ENCODE data around the gene SEC22A.
A peak's percentile ranks its signal among the peaks of the same experiment; 100 is the strongest.

Gene SEC22A, protein sequence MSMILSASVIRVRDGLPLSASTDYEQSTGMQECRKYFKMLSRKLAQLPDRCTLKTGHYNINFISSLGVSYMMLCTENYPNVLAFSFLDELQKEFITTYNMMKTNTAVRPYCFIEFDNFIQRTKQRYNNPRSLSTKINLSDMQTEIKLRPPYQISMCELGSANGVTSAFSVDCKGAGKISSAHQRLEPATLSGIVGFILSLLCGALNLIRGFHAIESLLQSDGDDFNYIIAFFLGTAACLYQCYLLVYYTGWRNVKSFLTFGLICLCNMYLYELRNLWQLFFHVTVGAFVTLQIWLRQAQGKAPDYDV

DNA sequence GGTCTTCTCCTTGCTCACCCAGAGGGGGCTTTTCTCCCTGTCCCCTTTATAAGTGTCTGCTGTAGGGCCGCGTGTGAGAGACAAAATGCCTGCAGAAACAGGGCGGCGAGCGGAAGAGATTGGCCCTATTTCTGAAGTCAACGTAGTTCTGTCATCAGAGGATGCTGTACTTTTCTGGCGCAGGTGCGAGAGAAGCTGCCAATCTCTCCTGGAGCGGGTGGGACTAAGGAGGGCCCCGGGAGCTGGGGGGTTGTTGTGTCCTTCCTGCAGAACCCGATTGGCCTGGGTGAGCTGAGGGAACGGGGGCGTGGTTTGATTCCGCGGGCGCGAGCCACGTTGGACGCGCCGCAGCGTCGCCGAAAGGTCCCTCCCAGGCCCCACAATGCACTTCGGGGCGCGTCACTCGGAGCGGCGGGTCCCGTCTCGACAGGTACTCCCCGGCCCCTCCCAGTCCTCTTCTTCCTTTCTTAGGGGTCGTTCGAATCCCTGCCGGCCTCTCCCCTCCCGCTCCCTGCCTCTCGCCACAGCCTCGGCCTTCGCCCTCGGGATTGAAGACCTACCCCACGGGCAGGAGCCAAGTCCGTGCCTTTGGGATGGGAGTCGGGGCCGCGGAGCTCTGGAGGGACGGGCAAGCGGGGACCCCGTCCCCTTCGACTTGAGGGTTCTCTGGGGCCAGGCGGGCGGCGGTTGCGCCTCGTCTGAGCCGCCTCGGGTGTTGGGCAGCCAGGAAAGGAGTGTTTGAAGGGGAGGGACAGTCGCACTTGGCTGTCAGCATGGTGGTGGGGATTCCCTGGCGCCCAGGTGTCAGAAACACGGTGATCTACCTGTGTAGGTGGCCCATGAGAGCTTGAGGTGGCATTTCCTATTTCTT lies at the start of gene SEC22A:
Gene SEC22A, plus strand, starts transcription at position 387 of the 871 bp plus-strand sequence. CDS start 7,275 bp downstream, outside the sequence.
- peak; percentile 96 for DNase-seq

DNA sequence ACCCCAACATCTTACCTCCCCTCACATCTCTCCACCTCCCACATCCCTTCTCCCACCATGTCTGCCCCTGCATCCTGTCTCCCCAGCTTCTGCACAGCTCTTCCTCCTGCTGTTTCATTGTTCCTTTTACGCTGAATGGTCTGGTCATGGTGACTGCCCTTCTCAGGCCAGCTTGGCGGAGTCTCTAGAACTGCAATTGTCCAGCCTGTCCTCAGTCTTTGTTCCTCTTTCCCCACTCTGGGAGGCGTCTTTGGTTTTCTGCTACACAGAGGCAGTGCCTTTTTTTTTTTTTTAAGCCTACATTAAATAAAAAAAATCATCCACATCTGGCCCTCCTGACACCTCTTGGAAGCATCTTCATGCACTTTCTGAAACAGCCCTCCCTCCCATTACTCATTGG lies 49.1 kb upstream of the SEC22A start:
- DNase-seq: no peak

DNA sequence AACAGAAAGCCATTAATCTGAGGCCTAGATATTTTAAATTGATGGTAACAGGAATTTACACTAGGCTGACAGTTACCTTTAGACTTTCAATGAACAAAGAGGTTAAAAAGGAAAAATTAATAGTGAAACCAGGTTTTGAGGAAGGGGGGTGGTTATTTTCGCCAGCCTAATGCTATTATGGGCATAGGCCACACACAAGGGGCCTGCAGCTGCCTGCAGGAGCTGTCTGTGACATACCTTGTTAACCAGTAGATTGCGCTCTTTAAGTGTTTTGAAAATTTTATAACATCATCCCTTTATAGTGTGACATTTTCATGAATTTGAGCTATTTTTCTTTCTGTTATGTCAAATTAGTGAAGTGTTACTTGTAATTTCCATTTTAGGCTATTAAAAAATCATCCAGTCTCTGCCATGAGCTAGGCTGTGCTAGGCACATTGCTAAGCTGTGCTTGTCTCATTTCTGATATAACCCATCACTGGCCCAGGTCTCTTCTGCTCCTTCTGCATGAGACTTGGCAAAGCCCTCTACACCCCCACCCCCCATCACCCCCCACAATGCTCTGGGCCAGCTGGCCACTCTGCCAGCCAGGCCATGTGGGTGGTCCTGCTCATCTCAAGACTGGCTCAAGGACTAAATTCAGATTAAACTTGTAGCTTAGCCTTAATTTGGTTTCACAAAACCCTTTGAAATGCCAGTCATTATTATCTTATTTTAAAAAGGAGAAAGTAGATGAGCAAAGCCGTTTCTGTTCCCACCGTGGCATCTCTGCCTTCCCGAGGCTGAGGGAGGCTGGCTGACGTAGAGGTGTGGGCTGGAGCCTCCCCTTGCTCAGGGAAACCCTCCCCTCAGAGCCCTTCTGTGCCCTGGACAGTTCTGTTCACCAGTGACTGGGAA lies 48.4 kb upstream of the SEC22A start:
- DNase-seq: no peak

DNA sequence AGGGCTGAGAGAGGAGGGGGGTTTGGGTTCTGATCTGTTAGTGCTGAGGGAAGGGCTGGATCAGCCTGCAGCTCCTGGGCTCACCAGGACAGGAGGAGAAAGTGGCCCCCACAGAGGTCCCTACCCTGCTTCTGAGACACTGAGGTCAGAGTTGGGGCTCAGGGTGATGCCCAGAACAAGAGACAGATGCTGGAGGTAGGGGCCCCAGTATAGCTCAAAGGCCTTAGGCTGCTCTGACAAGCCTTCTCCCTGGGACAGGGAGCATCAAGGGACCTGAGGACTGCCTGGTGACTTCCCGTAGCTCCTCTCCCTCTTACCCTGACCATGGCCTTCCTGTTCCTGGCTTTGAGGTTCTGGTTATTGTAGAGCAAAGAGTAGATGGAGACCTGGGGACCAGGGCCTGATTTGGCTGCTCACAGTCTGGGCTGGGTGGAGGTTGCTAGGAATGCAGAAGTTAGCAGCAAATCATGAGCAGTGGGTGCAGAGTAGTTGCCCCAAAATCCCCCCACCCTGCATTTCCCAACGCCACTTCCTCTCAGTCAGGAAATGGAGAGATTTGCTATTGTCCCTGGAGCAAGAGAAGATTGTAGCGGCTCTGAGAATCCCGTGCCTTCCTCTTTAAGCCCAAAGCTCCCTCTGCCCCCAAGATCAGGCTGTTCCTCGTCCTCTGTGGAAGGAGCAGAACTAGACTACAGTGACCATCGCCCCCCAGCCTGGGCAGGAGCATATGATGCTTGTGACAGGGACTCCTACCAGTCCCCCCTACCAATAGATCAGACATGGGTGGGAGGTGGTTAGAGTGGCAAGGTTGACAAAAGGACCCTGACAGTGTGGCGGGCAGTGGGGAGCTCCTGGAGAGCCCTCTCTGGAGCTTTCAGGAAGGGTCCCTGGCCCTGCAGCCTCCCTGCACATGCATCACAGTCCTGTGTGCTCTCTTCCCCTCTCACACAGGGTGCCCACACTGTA lies 47.4 kb upstream of the SEC22A start:
- DNase-seq: no peak

DNA sequence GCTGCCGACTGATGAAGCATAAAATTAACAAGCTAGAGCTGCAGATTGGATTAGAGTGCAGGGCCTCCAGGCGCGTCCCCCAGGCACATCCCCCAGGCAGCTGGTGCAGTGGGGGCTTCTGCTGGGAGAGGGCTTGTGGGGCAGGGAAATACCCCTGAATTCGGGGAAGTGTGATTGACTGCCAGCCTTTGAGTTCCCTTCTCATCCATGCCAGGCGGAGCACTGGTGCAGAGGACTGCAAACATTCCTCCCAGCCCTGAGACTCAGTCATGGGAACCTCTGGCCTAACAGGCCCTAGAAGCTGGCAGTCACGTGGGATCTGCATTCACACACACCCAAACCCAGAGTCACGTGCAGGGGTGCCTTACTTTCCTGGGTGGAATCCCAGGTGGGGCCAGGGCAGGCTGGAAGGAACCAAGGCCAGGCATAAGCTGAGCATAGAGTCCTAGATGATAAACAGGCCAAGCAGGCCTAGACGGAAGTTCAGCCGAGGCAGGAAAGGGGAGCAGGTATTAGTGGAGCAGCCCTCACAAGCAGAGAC lies 46.2 kb upstream of the SEC22A start:
- DNase-seq: no peak

DNA sequence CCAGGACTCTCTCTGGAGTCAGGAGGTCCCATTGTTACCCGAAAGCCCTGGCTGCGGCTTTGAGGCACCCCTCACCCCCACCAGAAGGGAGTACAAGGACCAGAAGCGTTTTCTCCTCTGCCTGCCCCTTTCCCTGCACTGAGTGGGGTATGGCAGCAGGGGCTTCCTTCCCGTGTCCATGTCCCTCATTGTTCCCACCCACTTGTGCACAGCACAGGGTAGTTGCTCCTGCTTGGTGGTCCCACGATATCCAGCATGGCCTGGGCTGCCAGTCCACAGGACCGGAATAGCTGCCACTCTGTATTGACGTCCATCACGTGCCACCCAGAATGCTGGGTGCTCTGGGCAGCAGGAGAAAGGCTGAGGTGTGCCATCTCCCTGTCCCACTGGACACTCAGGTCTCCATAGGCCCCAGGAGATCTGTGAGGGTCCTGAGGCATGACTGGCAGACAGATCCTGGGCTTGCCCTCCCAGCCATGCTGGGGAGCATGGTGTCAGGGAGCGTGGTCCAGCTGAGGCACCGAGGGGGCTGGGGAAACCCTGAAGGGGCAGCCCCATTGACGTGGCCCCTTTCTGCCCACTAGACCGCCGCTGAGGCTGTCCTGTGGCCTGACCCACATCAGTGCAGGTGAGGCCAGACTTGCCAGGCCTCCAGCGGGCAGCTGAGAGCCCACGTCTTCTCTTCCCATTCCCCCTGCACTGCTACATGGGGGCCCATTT lies 45.3 kb upstream of the SEC22A start:
- DNase-seq: no peak

DNA sequence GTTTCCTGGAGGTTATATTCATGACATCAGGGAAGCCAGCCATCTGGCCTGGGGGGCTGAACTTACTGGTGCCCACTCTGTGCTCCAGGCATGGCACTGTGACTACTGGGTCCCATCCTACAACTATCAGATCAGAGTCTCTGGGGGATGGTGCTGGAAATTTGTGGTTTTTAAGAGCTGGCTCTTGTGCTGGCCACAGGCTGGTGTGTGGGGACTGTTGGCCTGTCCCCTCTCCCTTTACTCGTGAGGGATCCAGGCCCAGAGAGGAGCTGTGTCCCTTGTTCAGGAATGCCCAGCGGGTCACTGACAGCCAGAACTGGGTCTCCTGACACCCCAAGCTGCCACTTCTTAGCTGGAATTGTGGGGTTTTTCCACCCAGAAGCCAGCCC lies 44.5 kb upstream of the SEC22A start:
- DNase-seq: no peak

DNA sequence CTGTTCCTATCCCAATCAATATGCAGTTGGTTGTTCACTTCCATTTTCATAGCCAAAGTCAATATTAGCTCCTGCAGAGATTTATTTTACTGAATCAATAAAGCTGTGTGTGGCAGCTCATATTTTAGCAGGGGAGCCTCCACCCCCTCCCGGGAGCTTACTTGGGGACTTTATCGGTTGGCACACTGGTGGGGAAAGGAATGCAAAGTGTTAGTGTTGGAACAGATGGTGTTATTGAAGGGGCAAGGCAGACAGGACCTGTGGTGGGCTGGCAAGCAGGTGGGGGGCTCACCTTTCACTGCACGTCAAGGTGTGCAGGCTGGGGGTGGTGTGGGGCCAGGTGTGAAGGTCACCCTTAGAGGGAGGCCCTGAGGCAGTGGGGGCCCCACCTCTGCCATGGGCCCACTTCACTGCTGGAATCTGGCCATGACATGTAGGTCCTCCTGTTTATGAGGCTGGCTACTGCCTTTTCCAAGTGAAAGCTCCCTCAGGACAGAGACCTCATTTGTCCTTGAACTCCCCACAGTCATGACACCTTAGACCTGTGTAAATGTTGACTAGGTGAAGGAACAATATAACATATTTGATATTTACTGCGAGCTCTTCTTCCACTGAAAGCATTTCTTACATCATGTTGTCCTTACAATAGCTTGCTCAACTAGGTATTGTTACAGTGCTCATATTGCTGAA lies 44.0 kb upstream of the SEC22A start:
- no peak for DNase-seq

DNA sequence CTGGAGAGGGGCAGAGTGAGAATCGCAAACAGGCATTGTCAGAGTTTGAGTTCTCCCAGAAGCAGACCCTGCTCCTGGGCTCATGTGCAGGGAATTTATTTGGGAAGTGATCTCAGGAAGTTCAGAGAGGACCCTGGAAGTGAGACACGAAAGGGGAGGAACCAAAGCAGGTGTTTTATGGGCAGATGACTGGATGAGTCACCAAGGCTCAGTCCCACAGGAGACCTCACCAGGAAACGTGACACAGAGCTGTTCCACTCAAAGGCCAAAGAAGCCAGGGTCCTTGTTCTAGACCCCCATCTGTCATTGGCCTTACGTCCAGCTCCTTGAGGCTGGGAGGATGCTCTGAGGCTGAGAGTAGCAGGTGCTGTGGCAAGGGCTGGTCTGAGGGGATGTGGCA lies 43.4 kb upstream of the SEC22A start:
- DNase-seq: no peak

DNA sequence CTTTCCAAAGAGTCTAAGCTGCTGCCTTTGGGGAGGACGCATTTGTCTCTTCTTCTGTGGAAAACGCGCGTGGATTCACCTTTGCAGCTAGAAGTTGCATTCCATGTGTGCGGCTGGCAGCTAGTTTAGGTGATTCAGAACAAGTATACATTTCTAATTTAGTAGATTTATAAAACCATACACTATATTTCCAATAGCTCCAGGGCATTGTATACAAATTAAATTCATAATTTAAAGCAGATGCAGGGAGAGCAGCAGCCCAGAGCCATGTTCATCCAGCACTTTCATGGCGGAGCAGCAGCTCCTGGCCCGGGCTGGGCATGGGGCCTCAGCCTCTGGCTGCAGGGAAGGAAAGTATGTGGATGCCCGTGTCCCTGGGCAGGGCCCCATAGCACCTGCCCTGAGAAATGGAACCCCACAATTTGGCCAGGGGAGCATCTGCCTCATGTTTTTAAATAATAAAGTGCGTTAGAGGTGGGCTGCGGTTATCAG lies 42.8 kb upstream of the SEC22A start:
- DNase-seq: no peak

DNA sequence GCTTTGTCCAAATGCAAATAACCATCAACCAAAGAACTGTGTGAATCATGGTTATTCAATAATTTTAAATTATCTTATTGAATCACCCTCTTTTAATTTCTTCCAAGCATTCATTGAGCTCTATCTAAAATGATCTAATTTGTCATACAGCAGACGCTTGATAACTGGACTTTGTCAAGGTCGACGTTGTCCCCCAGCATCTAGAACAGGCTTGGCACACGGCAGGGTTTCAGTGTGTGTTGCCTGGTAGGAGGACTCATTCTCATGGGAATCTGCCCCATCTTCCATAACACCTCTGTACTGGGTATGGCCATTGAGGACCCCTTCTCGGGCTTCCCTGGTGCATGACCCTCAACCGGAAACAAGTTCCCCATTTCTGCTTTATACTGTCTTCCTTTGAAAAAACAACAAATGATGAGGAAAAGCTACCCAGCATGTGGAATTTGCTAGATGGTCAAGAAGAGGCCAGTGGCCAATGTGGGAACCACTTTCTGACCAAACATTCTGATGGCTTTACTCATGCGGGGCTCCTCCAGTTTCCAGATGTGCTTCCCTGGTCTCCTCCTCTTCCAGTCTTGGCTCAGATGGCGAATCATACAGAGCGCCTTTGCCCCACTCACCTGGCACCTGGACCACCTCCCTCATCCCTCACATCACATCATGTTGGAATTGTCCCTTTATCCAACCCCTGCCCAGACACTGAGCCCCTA lies 41.7 kb upstream of the SEC22A start:
- DNase-seq: no peak

DNA sequence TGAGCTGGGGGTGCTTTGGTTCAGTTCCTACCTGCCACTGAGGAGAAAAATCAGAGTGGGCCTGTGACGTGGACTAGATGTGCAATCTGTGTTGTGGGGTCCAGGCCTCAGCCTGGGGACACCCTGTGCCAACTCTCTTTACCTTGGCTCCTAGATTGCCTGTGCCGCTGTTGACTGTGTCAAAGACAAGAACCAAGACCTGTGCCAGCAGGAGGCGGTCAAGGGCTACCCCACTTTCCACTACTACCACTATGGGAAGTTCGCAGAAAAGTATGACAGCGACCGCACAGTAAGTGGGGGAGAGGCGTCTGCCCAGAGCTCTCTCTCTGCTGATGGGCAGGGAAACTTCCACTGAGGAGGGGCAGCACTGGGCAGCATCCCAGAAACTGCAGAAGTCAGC lies 40.6 kb upstream of the SEC22A start:
- DNase-seq: no peak

DNA sequence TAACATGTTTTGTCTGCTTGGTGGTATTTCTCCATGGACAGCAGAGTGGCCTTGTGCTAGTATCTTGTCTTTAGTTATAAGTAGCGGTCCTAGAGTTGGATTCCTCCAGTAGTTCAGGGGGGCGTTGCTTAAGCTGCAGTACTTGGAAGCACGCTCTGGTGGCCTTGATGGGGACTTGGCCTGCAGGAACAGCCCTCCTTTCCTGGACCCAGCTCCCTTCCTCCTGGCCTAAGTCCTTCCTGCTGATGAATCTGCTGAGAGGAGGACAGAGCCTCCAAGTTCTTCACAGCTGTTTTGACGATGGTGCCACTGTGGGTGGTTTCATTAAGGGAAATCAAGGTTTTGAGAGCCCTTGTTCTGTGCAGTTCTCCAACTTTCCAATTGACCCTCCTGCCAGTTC lies 38.6 kb upstream of the SEC22A start:
- no peak for DNase-seq

DNA sequence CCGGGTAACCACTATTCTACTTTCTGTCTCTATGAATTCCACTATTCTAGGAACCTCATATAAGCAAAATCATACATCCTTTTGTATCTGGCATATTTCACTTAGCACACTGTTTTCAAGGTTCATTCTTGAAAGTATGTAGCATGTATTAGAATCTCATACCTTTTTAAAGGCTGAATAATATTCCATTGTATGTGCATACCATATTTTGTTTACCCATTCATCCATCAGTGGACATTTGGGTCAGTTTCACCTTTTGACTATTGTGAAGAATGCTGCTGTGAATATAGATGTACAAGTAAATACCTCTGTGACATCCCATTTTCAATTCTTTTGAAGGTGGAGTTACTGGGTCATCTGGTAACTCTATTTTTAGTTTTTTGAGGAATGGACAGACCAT lies 36.6 kb upstream of the SEC22A start:
- no peak for DNase-seq

DNA sequence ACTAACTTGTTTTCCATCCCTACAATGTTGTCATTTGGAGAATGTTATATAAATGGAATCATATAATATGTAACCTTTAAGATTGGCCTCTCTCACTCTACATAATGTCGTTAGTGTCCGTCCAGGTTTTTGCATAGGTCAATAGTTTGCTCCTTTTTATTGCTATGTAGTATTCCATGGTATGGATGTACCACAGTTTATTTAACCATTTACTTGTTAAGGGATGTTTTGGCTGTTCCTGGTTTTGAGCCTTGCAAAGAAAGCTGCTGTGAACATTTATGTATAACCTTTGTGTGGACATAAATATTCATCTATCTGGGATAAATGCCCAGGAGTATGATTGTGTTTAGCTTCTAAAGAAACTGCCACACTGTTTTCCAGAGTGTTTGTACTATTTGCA lies 34.1 kb upstream of the SEC22A start:
- no peak for DNase-seq

DNA sequence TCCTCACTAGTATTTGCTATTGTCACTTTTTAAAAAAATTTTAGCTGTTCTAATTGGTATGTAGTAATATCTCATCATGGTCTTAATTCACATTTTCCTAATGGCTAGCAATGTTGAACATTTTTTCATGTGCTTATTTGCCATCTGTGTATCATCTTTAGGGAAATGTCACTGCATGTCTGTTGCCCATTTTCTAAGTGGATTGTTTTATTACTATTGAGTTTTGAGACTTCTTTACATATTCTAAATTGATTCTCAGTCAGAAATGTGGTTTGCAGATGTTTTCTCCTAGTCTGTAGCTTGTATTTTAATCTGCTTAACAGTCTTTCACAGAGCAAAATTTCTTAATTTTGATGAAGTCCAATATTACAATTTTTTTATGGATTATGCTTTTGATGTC lies 33.6 kb upstream of the SEC22A start:
- DNase-seq: no peak

DNA sequence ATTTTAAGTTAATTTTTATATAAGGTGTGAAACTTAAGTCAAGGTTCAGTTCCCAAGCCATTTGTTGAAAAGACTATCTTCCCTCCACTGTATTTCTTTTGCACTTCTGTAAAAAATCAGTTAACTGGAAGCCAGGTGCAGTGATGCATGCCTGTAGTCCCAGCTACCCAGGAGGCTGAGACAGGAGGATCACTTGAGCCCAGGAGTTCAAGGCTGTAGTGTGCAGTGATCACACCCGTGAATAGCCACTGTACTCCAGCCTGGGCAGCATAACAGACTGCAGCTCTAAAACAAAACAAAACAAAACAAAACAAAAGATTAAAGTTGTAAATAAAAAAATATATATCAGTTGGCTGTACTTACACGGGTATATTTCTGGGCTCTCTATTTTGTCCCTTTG lies 33.1 kb upstream of the SEC22A start:
- DNase-seq: no peak

DNA sequence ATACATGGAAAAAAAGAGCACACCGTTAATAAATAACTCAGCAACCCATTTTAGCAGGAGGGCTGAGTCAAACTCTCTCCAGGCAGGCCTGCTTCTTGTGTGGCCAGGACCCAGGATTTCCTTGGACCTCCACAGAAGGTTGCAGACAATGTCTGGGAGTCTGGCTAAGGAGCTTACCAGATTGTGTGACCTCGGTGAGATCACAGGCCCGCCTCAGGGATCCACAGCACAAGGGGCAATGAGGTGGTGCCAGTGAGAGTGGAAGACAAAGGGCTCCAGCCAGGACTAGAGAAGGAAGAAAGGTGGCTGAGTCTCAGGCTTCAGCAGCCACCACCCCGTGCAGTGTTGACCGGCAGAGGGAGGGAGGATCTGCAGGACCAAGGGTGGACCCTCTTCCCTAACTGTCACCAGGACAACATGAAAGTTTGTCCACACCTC lies 32.2 kb upstream of the SEC22A start:
- no peak for DNase-seq

DNA sequence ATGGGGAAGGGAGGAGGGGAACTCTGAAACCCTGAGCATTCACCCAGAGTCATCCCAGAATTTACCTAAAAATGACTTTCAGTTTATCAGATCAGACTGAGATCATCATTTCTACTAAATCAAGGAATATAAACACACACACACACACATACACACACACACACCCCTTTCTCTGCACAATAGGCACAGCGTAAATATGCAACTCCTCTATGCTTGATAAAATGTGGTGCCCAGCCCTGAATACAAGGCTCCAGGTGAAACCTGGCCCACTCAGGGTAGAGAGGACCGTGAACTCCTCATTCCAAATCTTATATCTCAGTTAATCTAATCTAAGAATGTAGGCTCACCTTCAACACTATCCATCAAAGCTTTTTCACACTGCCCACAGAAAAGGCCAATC lies 31.8 kb upstream of the SEC22A start:
- no peak for DNase-seq

DNA sequence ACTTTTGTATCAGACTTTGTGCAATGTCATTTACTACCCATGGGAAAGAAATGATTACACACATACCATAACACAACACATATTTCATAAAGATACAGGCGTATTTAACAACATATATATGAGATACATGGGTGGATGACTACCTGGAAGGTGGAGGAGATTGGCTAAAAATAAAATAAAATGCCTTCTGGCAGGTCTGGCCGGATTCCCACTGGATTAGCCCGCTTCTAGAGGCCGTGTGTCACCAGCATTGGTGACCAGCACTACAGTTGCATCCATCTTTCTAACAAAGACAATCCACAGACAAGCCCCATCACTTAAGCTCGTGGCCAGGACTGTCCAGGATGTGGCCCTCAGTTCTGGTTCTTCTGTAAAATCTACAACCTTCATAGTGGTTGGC lies 21.0 kb upstream of the SEC22A start:
- DNase-seq: no peak

Data from NCI-H345 (cell line).